NOMO-1 treated with DMSO at 0.1 percent for 48 hours (cell line): Measurements from ENCODE around the gene GID4.

ENCODE experiments used
- DNase-seq: peaks from one replicate; lab custom pipeline; 2025; ENCODE audit not compliant: unreplicated experiment; lab: John Stamatoyannopoulos, UW

GID4 gene

DNA sequence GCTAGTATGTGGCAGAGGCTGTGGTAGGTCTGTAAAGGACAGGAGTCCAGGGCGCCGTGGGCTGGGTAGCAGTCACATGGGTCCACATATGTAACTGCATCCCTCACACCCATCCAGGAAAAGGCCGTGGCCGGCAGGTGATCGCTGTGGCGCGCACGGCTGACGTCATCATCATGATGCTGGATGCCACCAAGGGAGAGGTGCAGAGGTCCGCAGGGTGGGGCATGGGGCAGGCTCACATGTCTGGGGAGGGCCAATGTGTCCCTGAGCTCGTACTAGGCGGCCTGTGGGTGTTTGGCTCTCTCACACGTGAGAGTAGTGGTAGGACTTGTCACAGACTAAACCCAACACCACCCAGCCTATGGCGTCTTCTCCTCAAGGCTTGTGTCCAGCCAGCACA, 60.3 kb downstream of the GID4 start:
- no peak for DNase-seq

DNA sequence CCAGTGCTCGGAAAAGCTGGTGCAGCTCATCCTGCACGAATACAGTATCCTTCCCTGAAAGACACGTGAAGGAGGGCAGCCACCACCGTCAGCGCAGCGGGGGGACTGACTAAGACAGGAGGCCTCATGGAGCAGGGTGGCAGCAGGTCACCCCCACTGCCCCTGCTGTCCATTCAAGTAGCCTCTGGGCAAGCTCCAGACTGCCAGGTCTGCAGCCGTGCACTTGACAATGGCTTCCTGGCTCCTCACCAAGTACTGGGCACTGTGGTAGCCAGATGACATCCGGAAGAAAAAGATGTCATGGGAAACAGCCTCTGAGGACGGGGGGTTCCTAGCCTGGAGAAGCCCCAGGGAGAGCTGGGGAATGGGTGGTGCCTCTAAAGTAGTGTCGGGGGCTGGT, 61.4 kb downstream of the GID4 start:
- no peak for DNase-seq

DNA sequence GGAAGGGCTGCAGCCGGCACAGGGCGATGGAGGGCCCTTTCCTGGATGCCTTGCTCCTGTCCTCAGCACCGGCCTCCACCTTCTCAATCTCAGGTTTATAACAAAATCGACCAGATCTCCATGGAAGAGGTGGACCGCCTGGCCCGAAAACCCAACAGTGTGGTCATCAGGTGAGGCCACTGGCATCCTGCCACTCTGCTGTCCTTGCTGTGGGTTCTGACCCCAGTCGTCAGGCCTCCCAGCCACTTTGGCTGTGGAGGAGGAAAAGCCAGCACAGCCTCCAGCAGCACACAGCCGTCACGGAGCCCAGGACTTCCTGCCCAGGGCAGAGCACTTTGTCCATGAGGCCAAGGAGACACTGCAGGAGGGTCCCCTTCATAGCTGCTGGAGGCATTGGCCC, 62.6 kb downstream of the GID4 start:
- DNase-seq = no peak

GRCh38 chr17:18102640-18103039, 63.4 kb downstream of the GID4 start:
- DNase-seq = peak; percentile 33

- no peak for DNase-seq
Measured at GRCh38 chr17:18105027-18105426, 65.8 kb downstream of the GID4 start.

DNA sequence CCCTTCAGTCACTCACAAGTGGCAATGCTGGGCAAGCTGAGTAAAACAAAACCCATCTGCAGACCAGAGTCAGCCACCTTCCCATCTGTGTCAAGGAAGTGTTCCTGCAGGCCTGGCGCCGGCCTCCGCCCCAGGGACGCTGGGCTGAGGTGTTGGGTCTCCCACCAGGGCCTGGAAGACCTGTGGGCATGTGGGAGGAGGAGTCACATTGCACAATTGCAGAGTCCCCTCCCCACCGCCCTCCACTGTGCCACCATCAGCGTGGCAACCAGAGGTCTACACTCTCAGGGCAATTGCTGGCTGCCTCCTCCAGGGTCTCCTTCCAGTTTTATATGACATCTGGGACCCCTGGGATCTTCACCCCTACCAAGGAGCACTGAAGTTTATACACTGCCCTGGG, 66.4 kb downstream of the GID4 start:
- no peak for DNase-seq

DNA sequence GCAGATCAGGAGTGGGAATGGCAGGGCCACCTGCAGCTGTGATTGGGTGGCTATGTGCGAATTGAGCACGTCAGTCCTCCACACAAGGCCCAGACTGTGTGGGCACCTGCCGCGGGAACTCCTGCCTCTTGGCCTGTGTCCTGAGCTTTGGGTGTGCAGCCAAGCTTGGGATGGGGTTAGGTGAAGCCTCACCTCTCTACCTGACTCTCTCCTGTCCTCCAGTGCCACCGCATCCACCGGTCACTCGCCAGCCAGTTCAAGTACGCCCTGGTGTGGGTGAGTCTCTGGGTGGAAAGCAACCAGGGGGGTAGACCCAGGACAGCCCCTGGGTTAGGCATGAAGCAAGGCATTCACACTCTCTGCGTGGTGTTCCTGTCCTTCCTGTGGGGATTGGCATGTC, 67.0 kb downstream of the GID4 start:
- DNase-seq = no peak

GRCh38 chr17:18107061-18107790, 68.0 kb downstream of the GID4 start:
- no peak for DNase-seq

DNA sequence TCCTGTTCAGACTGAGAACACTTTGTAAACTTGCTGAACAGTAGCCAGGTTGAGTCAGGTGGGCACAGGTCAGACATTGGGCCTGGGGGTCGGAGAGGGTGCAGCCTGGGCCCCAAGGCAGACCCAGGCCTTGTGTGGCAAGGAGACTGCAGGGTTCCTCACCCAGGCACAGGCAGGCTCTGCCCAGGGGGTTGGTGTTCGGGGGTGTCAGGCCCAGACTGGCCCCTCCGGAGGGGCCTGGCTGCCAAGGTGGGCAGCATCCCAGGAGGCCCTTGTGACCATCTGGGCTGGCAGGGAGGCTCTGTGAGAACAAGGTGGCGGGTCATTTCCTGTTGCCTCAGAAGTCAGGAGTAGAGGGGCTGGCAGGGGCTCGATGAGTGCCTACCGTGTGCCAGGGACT, 68.8 kb downstream of the GID4 start:
- no peak for DNase-seq

GRCh38 chr17:18108401-18109312, 69.4 kb downstream of the GID4 start, which contains the start of gene MYO15A:
TSS of gene MYO15A (plus strand) at chr17:18108756. CDS start at chr17:18118801, 10,045 bp downstream.
- no peak for DNase-seq

- no peak for DNase-seq
Measured at GRCh38 chr17:18109935-18110485, 70.8 kb downstream of the GID4 start.

- DNase-seq = no peak
Measured at GRCh38 chr17:18110636-18111145, 71.5 kb downstream of the GID4 start.

DNA sequence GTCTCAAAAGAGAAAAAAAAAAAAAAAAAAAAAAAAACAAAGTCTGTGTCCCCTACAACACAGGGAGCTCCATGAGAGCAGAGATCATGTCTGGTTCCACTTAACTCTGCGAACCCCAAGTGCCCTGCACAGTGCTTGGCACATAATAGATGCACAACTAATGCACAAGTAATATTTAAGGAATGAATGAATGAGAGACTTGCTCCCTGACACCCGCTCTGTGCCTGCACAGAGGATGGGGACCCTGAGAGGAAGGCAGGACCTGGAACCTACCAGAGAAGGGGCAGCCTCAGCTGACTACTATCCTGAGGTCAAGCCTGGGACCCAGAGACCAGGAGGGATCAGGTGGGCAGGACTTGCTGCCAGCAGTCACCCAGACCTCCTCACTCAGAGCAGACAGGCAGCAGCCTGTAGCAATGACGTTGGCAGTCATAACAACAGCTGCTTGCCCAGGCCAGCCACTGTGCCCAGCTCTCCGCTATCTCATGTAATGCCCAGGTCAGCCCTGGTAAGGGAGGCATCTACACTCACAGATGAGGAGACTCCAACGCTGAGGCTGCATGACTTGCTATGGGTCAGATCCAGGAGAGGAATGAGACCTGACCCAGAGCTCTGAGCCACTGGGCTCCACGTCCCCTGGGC, 72.2 kb downstream of the GID4 start:
- DNase-seq = no peak

GRCh38 chr17:18115517-18115916, 76.3 kb downstream of the GID4 start:
- no peak for DNase-seq

- DNase-seq = no peak
Measured at GRCh38 chr17:18116078-18116477, 76.9 kb downstream of the GID4 start.

DNA sequence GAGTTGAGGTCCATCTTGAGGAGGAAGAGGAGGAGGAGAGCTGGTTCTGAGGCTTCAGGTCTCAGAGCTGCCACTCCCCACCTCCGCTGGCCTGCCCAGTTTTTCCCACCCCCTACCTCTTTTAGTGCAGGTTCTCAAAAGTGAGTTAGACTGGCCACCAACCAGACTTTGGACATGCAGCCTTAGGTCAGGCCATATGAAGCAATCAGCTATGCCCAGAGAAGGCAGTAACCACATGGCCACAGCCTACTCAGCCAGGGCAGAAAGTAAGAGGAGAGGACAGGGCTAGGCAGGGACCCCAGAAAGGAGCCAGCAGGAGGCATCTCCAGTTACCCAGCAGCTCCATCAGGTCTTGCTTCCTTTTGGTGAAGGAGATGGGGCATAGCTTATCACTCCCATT, 78.3 kb downstream of the GID4 start:
- DNase-seq = no peak
